ENCODE results near the gene EIF5B. TPM values are rescaled to one million over a fixed set of nuclear protein-coding genes. Genes with fewer than 3 reads are reported as not detected.
A peak's percentile ranks its signal among the peaks of the same experiment; 100 is the strongest.
"Not testable (repeated sequence)": the region's sequence is repeated elsewhere in the genome, so short reads cannot be mapped to it uniquely, and the experiment has no call there.

EIF5B gene, protein sequence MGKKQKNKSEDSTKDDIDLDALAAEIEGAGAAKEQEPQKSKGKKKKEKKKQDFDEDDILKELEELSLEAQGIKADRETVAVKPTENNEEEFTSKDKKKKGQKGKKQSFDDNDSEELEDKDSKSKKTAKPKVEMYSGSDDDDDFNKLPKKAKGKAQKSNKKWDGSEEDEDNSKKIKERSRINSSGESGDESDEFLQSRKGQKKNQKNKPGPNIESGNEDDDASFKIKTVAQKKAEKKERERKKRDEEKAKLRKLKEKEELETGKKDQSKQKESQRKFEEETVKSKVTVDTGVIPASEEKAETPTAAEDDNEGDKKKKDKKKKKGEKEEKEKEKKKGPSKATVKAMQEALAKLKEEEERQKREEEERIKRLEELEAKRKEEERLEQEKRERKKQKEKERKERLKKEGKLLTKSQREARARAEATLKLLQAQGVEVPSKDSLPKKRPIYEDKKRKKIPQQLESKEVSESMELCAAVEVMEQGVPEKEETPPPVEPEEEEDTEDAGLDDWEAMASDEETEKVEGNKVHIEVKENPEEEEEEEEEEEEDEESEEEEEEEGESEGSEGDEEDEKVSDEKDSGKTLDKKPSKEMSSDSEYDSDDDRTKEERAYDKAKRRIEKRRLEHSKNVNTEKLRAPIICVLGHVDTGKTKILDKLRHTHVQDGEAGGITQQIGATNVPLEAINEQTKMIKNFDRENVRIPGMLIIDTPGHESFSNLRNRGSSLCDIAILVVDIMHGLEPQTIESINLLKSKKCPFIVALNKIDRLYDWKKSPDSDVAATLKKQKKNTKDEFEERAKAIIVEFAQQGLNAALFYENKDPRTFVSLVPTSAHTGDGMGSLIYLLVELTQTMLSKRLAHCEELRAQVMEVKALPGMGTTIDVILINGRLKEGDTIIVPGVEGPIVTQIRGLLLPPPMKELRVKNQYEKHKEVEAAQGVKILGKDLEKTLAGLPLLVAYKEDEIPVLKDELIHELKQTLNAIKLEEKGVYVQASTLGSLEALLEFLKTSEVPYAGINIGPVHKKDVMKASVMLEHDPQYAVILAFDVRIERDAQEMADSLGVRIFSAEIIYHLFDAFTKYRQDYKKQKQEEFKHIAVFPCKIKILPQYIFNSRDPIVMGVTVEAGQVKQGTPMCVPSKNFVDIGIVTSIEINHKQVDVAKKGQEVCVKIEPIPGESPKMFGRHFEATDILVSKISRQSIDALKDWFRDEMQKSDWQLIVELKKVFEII
- 10 to 100 TPM; 32.5 to 53.7 (median 42.3) TPM for total RNA-seq

- Histone ChIP-seq H3K27me3 (no peaks in the 10 kb centered on the region), H3K4me3 (peak within 1 kb of the TSS; percentile 80 to 93 (median 85)), H3K27ac (peak within 1 kb of the TSS; percentile 74 to 90), H3K36me3 (no peaks in the 10 kb centered on the region), H3K4me1 (peaks cover 0 to 14% of the 10 kb centered on the region in 2 donors), H3K9me3 (no peaks in the 10 kb centered on the region)
- intact Hi-C loops (cut with DNase I; ENCODE audit: low total_unique reads), result no loop called here
- DNase-seq (ENCODE audit: low spot score in 2 of 2), result peak; percentile 89 to 92
- TF ChIP-seq POLR2AphosphoS5 (IDR thresholded peaks at IDR 0.05), result peak; percentile 41 to 58 (median 42)
- peak; percentile 25 for TF ChIP-seq POLR2A (IDR thresholded peaks at IDR 0.05)
- TF ChIP-seq, protein P1, sequence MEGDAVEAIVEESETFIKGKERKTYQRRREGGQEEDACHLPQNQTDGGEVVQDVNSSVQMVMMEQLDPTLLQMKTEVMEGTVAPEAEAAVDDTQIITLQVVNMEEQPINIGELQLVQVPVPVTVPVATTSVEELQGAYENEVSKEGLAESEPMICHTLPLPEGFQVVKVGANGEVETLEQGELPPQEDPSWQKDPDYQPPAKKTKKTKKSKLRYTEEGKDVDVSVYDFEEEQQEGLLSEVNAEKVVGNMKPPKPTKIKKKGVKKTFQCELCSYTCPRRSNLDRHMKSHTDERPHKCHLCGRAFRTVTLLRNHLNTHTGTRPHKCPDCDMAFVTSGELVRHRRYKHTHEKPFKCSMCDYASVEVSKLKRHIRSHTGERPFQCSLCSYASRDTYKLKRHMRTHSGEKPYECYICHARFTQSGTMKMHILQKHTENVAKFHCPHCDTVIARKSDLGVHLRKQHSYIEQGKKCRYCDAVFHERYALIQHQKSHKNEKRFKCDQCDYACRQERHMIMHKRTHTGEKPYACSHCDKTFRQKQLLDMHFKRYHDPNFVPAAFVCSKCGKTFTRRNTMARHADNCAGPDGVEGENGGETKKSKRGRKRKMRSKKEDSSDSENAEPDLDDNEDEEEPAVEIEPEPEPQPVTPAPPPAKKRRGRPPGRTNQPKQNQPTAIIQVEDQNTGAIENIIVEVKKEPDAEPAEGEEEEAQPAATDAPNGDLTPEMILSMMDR (IDR thresholded peaks at IDR 0.05), result peak in 1 of 3 donors; percentile 29
Observed at GRCh38 chr2:99337113-99338028, at the start of gene EIF5B. EIF5B (plus strand) TSS chr2:99337389; CDS start chr2:99337555, 166 bp downstream.

DNA sequence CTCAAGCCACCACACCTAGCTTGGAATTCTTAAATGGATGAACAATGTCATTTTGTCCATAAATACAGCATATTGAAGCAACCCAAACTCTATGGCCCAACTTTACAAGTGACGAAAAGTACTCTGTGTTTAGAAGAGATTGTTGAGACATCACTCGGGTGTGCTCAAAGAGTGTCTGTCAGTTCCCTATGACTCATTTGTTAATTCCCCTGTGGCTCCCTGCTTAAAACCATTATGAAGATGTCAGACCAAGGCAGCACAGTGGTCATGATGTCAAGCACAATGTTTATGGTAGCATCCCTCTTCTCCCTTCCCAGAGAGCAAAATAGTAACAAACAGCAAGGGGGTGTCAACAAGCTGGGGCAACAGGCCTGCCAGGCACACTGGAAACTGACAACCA lies 39.2 kb upstream of the EIF5B start:
- no peaks in the 10 kb centered on the region for H3K36me3 ChIP-seq
- no peaks in the 10 kb centered on the region for H3K9me3 ChIP-seq
- no peak overlapping the region for H3K27ac ChIP-seq
- intact Hi-C loops (cut with DNase I; ENCODE audit: low total_unique reads), result no loop called here
- H3K4me1 ChIP-seq, result no peaks in the 10 kb centered on the region
- H3K27me3 ChIP-seq, result no peaks in the 10 kb centered on the region
- DNase-seq (ENCODE audit: low spot score in 2 of 2), result no peak
- H3K4me3 ChIP-seq, result no peak overlapping the region
- TF ChIP-seq POLR2A (IDR thresholded peaks at IDR 0.05) (no peak), POLR2AphosphoS5 (IDR thresholded peaks at IDR 0.05) (no peak)
- TF ChIP-seq, protein P1 (IDR thresholded peaks at IDR 0.05), result no peak

DNA sequence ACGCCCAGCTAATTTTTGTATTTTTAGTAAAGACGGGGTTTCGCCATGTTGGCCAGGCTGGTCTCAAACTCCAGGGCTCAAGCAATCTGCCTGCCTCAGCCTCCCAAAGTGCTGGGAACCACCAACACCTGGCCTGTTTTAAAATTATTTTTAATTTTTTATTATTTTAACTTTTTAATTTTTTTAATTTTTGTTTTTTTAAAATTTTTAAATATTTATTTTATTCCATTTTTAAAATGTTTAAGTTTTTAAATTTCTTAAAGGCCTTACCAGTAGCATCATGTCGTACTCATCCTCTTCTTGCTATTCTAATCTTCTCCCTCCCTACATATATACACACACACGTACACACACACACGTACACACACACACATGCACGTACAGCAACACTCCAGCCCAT lies 37.6 kb upstream of the EIF5B start:
- intact Hi-C loops (cut with DNase I; ENCODE audit: low total_unique reads), result no loop called here
- Histone ChIP-seq H3K27ac (no peak overlapping the region), H3K9me3 (no peaks in the 10 kb centered on the region), H3K36me3 (no peaks in the 10 kb centered on the region), H3K4me3 (no peak overlapping the region), H3K27me3 (no peaks in the 10 kb centered on the region), H3K4me1 (no peaks in the 10 kb centered on the region)
- DNase-seq (ENCODE audit: low spot score in 2 of 2), result no peak
- TF ChIP-seq, protein P1 (IDR thresholded peaks at IDR 0.05), result no peak
- TF ChIP-seq POLR2AphosphoS5 (IDR thresholded peaks at IDR 0.05), result no peak
- TF ChIP-seq POLR2A (IDR thresholded peaks at IDR 0.05), result no peak

DNA sequence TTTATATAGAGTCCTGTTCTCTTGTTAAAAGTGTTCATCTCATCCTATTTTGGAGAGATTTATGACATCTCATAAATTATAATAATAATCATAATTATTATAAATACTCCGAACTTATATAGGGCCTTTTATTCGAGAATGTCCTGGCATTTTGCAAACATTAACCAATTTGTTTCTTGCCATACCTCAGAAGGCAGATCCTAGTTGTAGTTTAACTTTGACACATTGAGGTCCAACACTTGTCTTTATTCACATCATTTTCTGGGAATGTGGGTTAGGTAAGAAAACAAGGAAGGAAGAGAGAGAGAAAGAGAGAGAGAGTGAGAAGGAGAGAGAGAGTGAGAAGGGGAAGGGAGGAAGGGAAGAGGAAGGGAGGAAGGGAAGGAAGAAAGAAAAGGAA lies 36.1 kb upstream of the EIF5B start, which contains the start of gene LYG1:
Gene LYG1 (minus strand): TSS at position 101 of the 400 bp plus-strand sequence. CDS start 5,527 bp downstream, outside the sequence.
- DNase-seq (ENCODE audit: low spot score in 2 of 2); H3K4me1 ChIP-seq; H3K36me3 ChIP-seq; H3K27me3 ChIP-seq; H3K9me3 ChIP-seq; H3K4me3 ChIP-seq; H3K27ac ChIP-seq; intact Hi-C loops (cut with DNase I; ENCODE audit: low total_unique reads): not testable (repeated sequence)

Data from breast epithelium (tissue), 4 donors.